CD4-positive, alpha-beta T cell (primary cell): ENCODE measurements around the gene ZNF471. TPM values are rescaled to one million over a fixed set of nuclear protein-coding genes. Genes with fewer than 3 reads are reported as not detected.
A peak's percentile ranks its signal among the peaks of the same experiment; 100 is the strongest.

ENCODE experiments used
- ATAC-seq: fragments of 200-7000 bp; cut with Tn5 transposase; one replicate; pipeline ENCODE4 v1.10.0; 2022; ENCODE audit warnings: mild to moderate bottlenecking; ENCODE audit not compliant: poor library complexity
- CTCF ChIA-PET: fragments of 350-600 bp; sonication (Branson Sonifier 250); formaldehyde crosslinking; loops from one replicate; lab custom pipeline; 2021; ENCODE audit warnings: antibody characterized with exemption, inconsistent platforms; lab: Charles Lee
- POLR2A ChIA-PET: fragments of 350-600 bp; sonication (Branson Sonifier 250); formaldehyde crosslinking; loops from one replicate; lab custom pipeline; 2021; ENCODE audit warnings: antibody characterized with exemption, inconsistent platforms; lab: Charles Lee
- DNase-seq, 14 experiments: peaks; one replicate each; pipeline ENCODE4 v3.0.0-alpha.2; 2013 to 2020; ENCODE audit warnings: mixed read lengths in 2 of 14
- H3K27ac ChIP-seq, 2 donors: one replicate each; pipeline versions ENCODE4 v1.5.1 to v1.7.0; 2013; ENCODE audit warnings: low read length in 2 of 2, low read depth in 1 of 2, mild to moderate bottlenecking in 1 of 2
- H3K27me3 ChIP-seq, 2 experiments: 1 replicate in 1 of 2; 2 replicates in 1 of 2; pipeline versions ENCODE4 v1.6.1 to v1.7.0; 2013; ENCODE audit warnings: low read length in 2 of 2, control low read depth in 1 of 2, mild to moderate bottlenecking in 1 of 2, moderate library complexity in 1 of 2; ENCODE audit not compliant: insufficient read depth in 2 of 2, control insufficient read depth in 1 of 2
- H3K36me3 ChIP-seq: one replicate; pipeline ENCODE4 v1.6.1; 2013; ENCODE audit warnings: low read length, control low read depth; ENCODE audit not compliant: insufficient read depth
- H3K4me1 ChIP-seq: one replicate; pipeline ENCODE4 v1.6.1; 2013; ENCODE audit warnings: low read length, control low read depth; ENCODE audit not compliant: insufficient read depth
- H3K4me3 ChIP-seq: one replicate; pipeline ENCODE4 v1.5.1; 2013; ENCODE audit warnings: mild to moderate bottlenecking, low read length, moderate library complexity
- H3K9me3 ChIP-seq, 2 experiments: 1 replicate in 1 of 2; 2 replicates in 1 of 2; pipeline versions ENCODE4 v1.6.1 to v1.7.0; 2013; ENCODE audit warnings: low read length in 2 of 2, mild to moderate bottlenecking in 2 of 2, control low read depth in 1 of 2, moderate library complexity in 1 of 2; ENCODE audit not compliant: control insufficient read depth in 1 of 2, insufficient read depth in 1 of 2
- H3K27ac Mint-ChIP-seq: one replicate; pipeline ENCODE4 v1.8.0; 2020; ENCODE audit warnings: mixed read lengths
- H3K27me3 Mint-ChIP-seq: one replicate; pipeline ENCODE4 v1.8.0; 2021; ENCODE audit warnings: mixed read lengths
- H3K36me3 Mint-ChIP-seq: one replicate; pipeline ENCODE4 v1.8.0; 2021; ENCODE audit warnings: low read depth, mixed read lengths
- H3K4me1 Mint-ChIP-seq: one replicate; pipeline ENCODE4 v1.8.0; 2021; ENCODE audit warnings: low read depth, mixed read lengths
- H3K4me3 Mint-ChIP-seq: one replicate; pipeline ENCODE4 v1.8.0; 2020; ENCODE audit warnings: mild to moderate bottlenecking, mixed read lengths
- H3K9me3 Mint-ChIP-seq: one replicate; pipeline ENCODE4 v1.8.0; 2020; ENCODE audit warnings: mixed read lengths
- intact Hi-C, 2 experiments: fragments of 100-400 bp; cut with DNase I in 1 of 2; cut with micrococcal nuclease in 1 of 2; formaldehyde crosslinking; loops; one replicate each; pipeline versions ENCODE4 v1.15.1 to v1.9.0; 2023 to 2025; cut with DNase I, micrococcal nuclease
- total RNA-seq, 174 experiments: library from RNA in 2 of 174; stranded (reverse) in 2 of 174; gene quantifications; one replicate each; pipeline ENCODE4 v1.2.3 and lab custom pipeline; 2021 to 2026
- TF ChIP-seq, protein P1 (sequence below): fragments of 200-600 bp; IDR thresholded peaks from one replicate; pipeline ENCODE4 v1.8.0; 2022; ENCODE audit warnings: antibody characterized with exemption, mild to moderate bottlenecking

The ZNF471 gene
- total RNA-seq, 2 experiments from 2014 or later: 2.2 to 2.5 TPM

DNA sequence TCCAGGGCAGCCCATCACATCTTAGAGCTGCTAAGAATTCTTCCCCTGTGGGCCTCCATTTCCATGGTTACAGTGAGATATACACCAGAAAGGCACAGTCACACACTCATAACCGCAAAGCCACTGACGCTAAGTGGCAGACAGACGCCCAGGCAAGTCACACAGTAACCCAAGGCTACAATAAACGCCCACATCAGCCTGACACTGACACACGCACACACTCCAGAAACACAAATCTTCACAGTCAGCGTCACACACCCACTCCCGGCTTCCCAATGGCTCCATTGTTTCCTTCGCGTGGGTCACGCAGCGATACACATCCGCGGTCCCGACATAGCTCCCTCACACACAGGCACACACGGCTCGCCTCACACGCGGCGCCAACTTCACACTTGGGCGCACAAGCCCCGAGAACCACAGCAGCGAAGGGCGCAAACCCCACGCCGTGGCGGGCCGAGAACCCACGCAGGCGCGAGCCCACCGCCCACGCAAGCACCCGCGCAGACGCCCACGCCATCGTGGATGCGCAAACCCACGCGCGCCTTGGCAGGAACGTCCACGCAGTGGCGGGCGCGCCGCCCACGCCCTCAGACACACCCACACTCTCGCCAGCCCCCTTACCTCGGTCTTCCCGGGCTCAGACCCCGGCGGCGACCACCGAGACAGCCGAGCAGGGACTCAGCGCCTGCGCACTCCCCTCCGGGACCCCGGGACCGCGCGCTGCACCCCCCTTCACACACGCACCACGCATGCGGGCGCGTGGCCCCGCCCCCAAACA lies 30.8 kb upstream of the ZNF471 start, which contains the start of gene ZNF667:
ZNF667 (minus strand) TSS at position 695 of the 778 bp plus-strand sequence. CDS start 14,975 bp downstream, outside the sequence.
- ChIA-PET CTCF (no interaction called here), POLR2A (no interaction called here)
- Mint-ChIP-seq H3K27me3 (peaks cover 33% of the 10 kb centered on the region), H3K27ac (peak within 1 kb of the TSS; percentile 91), H3K36me3 (peaks cover 76% of the 10 kb centered on the region), H3K4me3 (peak within 1 kb of the TSS; percentile 98), H3K4me1 (peaks cover 18% of the 10 kb centered on the region), H3K9me3 (peaks cover 26% of the 10 kb centered on the region)
- H3K9me3 ChIP-seq: peaks cover 61 to 84% of the 10 kb centered on the region in 2 experiments
- peaks cover 3% of the 10 kb centered on the region for H3K4me1 ChIP-seq
- peaks cover 9 to 23% of the 10 kb centered on the region in 2 experiments for H3K27me3 ChIP-seq
- DNase-seq (peak in 6 of 14 experiments; percentile 4 to 69 (median 16)), ATAC-seq (peak; percentile 66)
- no peaks in the 10 kb centered on the region for H3K36me3 ChIP-seq
- TF ChIP-seq, protein P1, sequence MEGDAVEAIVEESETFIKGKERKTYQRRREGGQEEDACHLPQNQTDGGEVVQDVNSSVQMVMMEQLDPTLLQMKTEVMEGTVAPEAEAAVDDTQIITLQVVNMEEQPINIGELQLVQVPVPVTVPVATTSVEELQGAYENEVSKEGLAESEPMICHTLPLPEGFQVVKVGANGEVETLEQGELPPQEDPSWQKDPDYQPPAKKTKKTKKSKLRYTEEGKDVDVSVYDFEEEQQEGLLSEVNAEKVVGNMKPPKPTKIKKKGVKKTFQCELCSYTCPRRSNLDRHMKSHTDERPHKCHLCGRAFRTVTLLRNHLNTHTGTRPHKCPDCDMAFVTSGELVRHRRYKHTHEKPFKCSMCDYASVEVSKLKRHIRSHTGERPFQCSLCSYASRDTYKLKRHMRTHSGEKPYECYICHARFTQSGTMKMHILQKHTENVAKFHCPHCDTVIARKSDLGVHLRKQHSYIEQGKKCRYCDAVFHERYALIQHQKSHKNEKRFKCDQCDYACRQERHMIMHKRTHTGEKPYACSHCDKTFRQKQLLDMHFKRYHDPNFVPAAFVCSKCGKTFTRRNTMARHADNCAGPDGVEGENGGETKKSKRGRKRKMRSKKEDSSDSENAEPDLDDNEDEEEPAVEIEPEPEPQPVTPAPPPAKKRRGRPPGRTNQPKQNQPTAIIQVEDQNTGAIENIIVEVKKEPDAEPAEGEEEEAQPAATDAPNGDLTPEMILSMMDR: no peak
- H3K27ac ChIP-seq: peak within 1 kb of the TSS in 1 of 2 donors; percentile 64
- peak within 1 kb of the TSS; percentile 29 for H3K4me3 ChIP-seq
- intact Hi-C loops: loop anchor here in 1 of 2 experiments (1.0 to 5.0 kb wide), 2 partner anchors 73 to 115 kb away; partner anchors contain the start of gene ZNF583

DNA sequence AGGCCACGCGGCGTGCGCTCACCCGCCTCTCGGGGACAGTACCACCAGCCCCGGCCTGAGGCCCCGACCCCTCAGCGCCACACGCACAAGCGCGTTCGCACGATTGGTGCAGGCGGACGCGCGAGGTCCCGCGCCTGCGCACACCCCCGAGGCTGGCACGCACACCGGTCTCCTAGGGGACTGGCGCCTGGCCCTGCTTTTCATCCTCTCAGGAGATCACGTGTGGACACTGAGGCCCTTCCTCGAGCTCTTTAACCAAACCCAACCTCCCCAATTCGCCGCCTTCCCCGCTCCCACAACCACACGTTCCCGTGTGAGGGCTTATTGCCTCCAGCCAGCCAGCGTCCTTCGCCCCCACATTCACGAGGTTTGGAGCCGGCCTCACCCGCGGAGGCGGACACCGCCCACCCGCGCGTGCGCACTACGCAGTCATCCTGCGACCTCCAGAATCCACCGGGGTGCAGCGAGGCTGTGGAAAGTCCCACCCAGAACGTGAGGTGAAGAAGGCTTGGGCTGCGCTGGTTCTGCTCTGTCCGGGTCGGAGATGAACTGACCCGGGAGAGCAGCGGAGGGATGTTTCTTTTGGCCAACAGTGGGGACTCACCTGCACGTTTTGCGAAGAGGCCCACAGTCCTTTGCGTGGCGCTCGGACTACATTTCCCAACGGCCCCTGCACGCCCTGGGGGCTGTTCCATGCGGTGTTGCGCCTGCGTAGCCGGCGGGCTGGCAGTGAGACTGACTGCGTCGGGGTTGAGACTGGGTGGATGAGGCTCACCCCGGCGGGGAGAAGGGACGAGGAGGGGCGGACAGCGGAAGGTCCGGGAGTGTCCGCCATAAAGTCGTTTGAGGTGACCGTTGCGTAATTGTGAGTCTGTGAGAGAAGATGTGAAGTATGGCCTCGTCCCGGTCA lies 30.0 kb upstream of the ZNF471 start:
- CTCF ChIA-PET: no interaction called here
- intact Hi-C loops: loop anchor here in 1 of 2 experiments (2.0 to 5.0 kb wide), 2 partner anchors 29 to 115 kb away; partner anchors contain the start of gene ZNF471
- H3K4me3 ChIP-seq: peak overlapping the region; percentile 29

DNA sequence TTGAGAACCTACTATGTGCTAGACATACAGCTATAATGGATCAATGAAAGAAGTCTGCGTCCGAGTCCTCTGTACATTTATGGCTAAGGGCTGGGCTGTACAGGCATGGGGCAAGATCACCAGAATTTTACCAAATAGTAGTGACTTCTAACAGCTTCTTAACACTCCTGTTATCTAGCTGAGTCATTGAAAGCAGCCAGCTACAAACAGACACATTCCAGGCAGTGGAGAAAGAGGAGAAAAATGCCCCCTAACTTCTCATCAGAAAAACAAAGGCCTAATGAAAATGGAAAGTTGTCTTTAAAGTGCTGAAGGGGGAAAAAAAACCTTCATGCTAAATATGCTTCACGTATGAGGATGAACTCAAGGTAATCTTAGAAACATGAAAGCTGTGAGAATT lies 16.3 kb upstream of the ZNF471 start:
- Histone ChIP-seq H3K9me3 (peaks cover 14 to 54% of the 10 kb centered on the region in 2 experiments), H3K4me1 (no peaks in the 10 kb centered on the region), H3K27ac (no peak overlapping the region), H3K4me3 (no peak overlapping the region), H3K27me3 (no peaks in the 10 kb centered on the region), H3K36me3 (no peaks in the 10 kb centered on the region)
- H3K27me3 Mint-ChIP-seq: no peaks in the 10 kb centered on the region
- H3K9me3 Mint-ChIP-seq: peaks cover 43% of the 10 kb centered on the region
- ATAC-seq: no peak
- H3K4me1 Mint-ChIP-seq: no peaks in the 10 kb centered on the region
- H3K4me3 Mint-ChIP-seq: no peak overlapping the region
- intact Hi-C loops: no loop called here
- TF ChIP-seq, protein P1: no peak
- ChIA-PET CTCF (no interaction called here), POLR2A (no interaction called here)
- no peak overlapping the region for H3K27ac Mint-ChIP-seq
- peaks cover 84% of the 10 kb centered on the region for H3K36me3 Mint-ChIP-seq
- DNase-seq: no peak

More for the DNA sequence above, 30.0 kb upstream of the ZNF471 start:
- TF ChIP-seq, protein P1: no peak
- Mint-ChIP-seq H3K27me3 (peaks cover 33% of the 10 kb centered on the region), H3K4me3 (peak overlapping the region; percentile 98), H3K4me1 (peaks cover 18% of the 10 kb centered on the region), H3K9me3 (peaks cover 24% of the 10 kb centered on the region), H3K27ac (peak overlapping the region; percentile 91), H3K36me3 (peaks cover 76% of the 10 kb centered on the region)
- DNase-seq (peak; percentile 13 to 67 (median 46)), ATAC-seq (peak; percentile 70)
- H3K4me1 ChIP-seq: peaks cover 3% of the 10 kb centered on the region
- H3K27me3 ChIP-seq: peaks cover 9 to 23% of the 10 kb centered on the region in 2 experiments
- H3K36me3 ChIP-seq: no peaks in the 10 kb centered on the region
- H3K9me3 ChIP-seq: peaks cover 61 to 84% of the 10 kb centered on the region in 2 experiments
- POLR2A ChIA-PET: no interaction called here
- H3K27ac ChIP-seq: peak overlapping the region in 1 of 2 donors; percentile 64
